Left renal cortex interstitium (tissue), 4 donors: ENCODE measurements around the gene CNNM1. TPM values are rescaled to one million over a fixed set of nuclear protein-coding genes. Genes with fewer than 3 reads are reported as not detected.

Source experiments
- DNase-seq, 4 donors: peaks; one replicate each; pipeline ENCODE4 v3.0.0-alpha.2; 2013; ENCODE audit warnings: low read depth in 4 of 4, low spot score in 2 of 4, missing footprints in 1 of 4
- polyA plus RNA-seq, 4 donors: library from polyadenylated mRNA; unstranded; fragments of 120-200 nt; gene quantifications; one replicate each; pipeline ENCODE4 v1.2.1, GENCODE V29; 2013; ENCODE audit not compliant: insufficient read length in 4 of 4

The CNNM1 gene
- polyA plus RNA-seq, 4 donors, result 1.3 to 2.1 (median 1.8) TPM

DNA sequence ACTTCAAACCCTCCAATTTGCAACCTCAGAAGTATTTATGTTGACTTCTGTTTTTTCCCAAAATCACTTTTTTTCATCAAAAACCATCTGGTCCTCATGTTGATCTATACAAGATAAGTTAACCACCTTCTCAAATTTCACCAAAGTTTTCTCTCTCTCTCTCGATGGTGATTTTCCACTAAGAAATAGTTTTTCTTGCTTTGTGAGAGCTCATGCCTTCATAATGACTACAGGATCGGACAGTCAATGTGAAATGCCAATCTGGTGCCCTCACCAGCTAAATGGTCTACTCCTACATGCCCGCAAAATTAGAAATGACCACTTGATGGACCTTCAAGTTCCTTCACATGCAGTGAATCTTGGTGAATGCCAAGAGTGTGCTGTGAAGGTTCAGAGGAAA, 40.4 kb downstream of the CNNM1 start:
- no peak for DNase-seq

- no peak for DNase-seq
Observed at GRCh38 chr10:99370993-99371392, 41.8 kb downstream of the CNNM1 start.

GRCh38 chr10:99372546-99373271, 43.6 kb downstream of the CNNM1 start:
- no peak for DNase-seq

GRCh38 chr10:99374526-99374925, 45.4 kb downstream of the CNNM1 start:
- no peak for DNase-seq

GRCh38 chr10:99374972-99375371, 45.8 kb downstream of the CNNM1 start:
- no peak for DNase-seq

DNA sequence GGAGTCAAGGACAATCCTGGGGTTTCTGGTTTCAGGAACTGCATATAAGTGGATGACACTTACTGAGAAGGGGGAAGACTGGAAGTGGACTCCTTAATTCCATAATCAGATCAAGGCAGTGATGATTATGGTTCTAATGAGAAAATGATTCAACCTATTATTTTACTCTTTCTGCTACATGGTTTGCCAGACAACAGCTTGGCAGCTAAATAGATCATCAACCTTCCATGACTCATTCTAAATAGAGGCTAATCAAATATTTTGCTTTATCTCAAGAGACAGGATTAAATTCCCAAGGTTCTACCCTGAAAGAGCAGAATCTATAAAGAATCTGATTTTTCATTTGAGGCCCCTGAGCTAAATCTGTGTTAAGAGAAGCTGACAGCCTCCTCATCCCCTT, 46.3 kb downstream of the CNNM1 start:
- DNase-seq, result no peak

DNA sequence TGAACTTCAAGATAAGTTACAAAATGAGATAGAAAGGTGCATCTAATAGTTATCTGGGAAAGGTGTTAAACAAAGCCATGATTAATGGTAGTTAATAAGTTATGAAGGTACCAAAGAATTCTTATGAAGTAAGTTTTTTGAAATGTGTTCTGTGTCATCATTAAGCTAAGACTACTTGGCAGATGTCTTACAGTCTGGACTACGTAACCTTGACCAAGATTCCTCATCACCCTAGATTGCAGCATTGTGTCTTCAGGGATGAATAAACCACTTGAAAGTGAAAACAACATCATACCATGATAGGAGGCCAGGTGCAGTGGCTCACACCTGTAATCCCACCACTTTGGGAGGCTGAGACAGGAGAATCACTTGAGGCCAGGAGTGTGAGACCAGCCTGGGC, 53.0 kb downstream of the CNNM1 start:
- no peak for DNase-seq

DNA sequence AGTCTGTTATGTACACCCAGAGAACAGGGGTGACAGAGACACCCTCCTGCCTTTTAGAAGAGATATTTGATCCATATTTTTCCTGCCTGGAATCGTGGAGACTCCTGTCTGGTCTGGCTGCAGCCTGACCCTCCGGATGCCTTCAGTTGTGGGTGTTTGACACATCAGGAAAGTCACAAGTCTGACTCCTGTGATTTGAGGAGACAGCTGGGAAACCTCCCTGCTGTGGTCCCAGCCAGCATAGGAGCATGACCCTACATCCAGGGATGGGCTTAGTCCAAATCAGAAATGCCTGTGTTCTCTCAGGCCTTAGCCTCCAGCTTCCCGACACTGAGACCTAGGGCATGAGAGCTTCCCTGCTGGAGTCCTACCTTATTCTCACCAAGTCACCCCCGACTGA, 57.9 kb downstream of the CNNM1 start:
- DNase-seq, result no peak

- no peak for DNase-seq
Observed at GRCh38 chr10:99387541-99387940, 58.4 kb downstream of the CNNM1 start.

- DNase-seq, result no peak
Observed at GRCh38 chr10:99389729-99390480, 60.7 kb downstream of the CNNM1 start.

DNA sequence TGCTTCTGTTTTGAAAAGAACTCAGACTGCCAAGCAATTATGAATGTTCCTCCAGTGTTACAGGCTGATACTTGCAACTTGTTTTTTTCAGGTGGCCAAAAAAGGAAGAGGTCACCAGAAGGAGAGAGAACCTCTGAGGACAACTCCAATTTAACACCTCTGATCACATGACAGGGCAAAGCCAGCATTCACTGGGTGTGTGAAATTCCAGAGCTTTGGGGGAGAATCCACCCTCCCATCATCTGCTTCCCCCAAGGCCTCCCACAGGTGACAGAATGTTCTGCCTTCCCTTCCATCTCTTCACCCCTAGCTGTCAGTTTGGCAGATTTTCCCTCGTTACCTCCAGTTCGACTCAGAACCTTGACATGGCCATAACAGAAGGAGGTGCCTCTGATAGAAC, 62.2 kb downstream of the CNNM1 start:
- no peak for DNase-seq

GRCh38 chr10:99393036-99393435, 63.9 kb downstream of the CNNM1 start:
- DNase-seq, result no peak

- no peak for DNase-seq
Observed at GRCh38 chr10:99393683-99394082, 64.5 kb downstream of the CNNM1 start.

- DNase-seq, result no peak
Observed at GRCh38 chr10:99394256-99394655, 65.1 kb downstream of the CNNM1 start.

- DNase-seq, result no peak
Observed at GRCh38 chr10:99394761-99395386, 65.7 kb downstream of the CNNM1 start.

DNA sequence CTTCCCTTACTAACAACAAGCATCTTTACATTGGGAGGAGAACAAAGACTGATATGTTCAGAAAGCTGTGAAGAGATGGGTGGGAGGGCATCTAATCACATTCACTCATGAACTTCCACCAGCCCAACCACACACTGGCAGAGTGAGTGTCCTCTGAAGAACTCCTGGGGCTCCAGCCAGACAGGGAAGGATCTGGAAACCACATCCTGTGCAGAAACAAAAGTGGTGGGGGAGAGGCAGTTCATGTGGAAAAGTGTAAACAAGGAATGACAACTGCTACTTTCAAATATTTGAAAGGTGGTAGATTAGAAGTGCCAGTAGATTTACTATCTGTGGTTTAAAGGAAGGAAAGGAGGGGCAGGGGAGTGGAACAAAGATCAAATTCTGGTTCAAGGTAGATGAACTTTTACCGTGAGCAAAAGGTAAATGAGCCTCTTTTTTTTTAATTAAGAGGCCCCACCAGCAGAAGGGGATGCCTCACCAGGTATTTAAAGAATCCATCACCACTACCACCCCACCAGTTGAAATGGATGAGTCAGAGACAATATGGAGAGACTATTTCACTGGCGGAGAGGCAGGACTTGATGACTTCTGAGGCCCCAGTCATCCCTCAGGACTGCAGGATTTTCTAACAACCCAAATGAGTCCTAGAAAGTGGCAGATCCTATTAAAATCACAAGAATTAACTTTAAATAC, 66.7 kb downstream of the CNNM1 start:
- DNase-seq, result no peak

DNA sequence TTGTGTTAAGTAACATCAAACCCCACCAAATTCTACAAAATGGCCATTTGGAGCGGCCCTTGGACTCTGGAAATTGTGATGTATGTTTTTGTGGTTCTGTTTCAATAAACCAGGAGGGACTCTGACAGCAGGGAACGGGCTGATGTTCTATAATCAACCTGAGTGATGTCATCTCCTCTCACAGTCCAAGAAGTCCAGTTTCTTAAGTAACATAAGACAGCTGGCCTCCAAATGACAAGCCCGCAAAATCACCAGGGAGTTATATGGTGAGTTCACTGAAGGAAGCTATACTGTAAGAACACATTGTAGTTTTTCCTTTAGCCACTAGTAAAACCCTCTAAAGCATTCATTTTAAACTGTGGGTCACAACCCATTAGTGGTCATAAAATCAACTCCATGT, 67.3 kb downstream of the CNNM1 start:
- no peak for DNase-seq

GRCh38 chr10:99399664-99400063, 70.5 kb downstream of the CNNM1 start:
- no peak for DNase-seq

DNA sequence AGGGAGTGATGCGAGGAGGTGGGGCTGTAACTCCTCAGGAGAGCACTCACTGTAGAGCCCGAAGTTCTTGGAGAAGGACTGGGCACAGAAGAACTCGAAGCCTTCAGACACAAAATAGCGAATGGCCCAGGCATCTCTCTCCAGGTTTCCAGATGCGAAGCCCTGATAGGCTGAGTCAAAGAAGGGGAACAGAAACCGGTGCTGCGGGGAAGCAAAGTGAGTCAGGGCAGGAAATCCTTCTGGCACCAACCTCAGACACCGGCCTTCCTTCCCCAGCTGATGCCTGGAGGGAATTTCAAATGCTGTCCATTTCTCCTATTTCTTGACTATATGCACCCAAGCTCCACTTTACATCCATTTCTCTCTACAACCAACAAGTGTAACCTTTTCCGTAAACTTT, 74.5 kb downstream of the CNNM1 start:
- no peak for DNase-seq

DNA sequence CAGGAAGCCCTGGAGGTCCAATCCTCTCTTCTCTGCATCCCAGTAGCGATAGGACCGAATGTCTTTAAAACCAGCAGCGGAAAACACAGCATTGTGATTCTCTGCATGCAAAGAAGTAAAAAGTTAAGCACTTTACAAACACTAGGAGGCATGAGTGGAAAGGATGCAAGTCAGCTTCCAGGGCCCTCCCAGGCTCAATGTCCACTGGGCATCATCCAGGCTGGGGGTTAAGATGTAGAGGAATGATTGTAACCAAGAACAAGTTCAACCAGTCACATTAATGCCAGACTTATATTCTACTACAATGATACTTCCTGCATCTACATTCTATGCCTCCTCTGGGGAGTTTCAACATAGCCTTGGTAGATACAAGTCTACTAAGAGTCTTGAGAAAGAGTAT, 77.0 kb downstream of the CNNM1 start:
- DNase-seq, result no peak

GRCh38 chr10:99410146-99410545, 81.0 kb downstream of the CNNM1 start:
- DNase-seq, result no peak
